H1 (cell line): ENCODE data around the gene ING1. TPM values are rescaled to one million over a fixed set of nuclear protein-coding genes. Genes with fewer than 3 reads are reported as not detected.

Experiments
- ATF2 ChIP-seq: IDR thresholded peaks from 2 replicates; pipeline ENCODE4 v1.6.1; 2012; ENCODE audit warnings: low read length, inconsistent platforms
- ATF3 ChIP-seq: IDR thresholded peaks from 2 replicates; pipeline ENCODE4 v1.6.1; 2011; ENCODE audit warnings: low read depth, mild to moderate bottlenecking, low read length; ENCODE audit not compliant: insufficient read depth
- CHD1 ChIP-seq: IDR thresholded peaks from 2 replicates; pipeline ENCODE4 v1.6.1; 2012; ENCODE audit warnings: low read depth, low read length, improper control_type of control experiment
- CHD2 ChIP-seq: IDR thresholded peaks from 2 replicates; pipeline ENCODE4 v1.6.1; 2012; ENCODE audit warnings: low read length, improper control_type of control experiment
- CREB1 ChIP-seq: IDR thresholded peaks from 2 replicates; pipeline ENCODE4 v1.6.1; 2012; ENCODE audit warnings: inconsistent platforms
- CTBP2 ChIP-seq: IDR thresholded peaks from 2 replicates; pipeline ENCODE4 v1.7.0; 2011; ENCODE audit warnings: borderline replicate concordance, mild to moderate bottlenecking, moderate library complexity, mixed read lengths, low read length; ENCODE audit not compliant: insufficient read depth, insufficient read length
- EGR1 ChIP-seq: IDR thresholded peaks from 2 replicates; pipeline ENCODE4 v1.6.1; 2011; ENCODE audit warnings: low read depth, low read length, borderline replicate concordance
- FOSL1 ChIP-seq: IDR thresholded peaks from 2 replicates; pipeline ENCODE4 v1.6.1; 2011; ENCODE audit warnings: mild to moderate bottlenecking, low read depth, low read length, moderate library complexity; ENCODE audit not compliant: insufficient read depth
- GABPA ChIP-seq: IDR thresholded peaks from 2 replicates; pipeline ENCODE4 v1.6.1; 2011; ENCODE audit warnings: mild to moderate bottlenecking, low read length, moderate library complexity, borderline replicate concordance; ENCODE audit not compliant: insufficient read depth
- GTF2F1 ChIP-seq: IDR thresholded peaks from 2 replicates; pipeline ENCODE4 v1.6.1; 2012; ENCODE audit warnings: low read depth, low read length, improper control_type of control experiment, borderline replicate concordance
- HDAC2 ChIP-seq, 2 experiments: fragments of 300-600 bp in 1 of 2; sonication (generic) in 1 of 2; IDR thresholded peaks; 2 replicates each; pipeline ENCODE4 v1.6.1; 2011 to 2012; ENCODE audit warnings: low read depth in 2 of 2, low read length in 2 of 2, mild to moderate bottlenecking in 2 of 2, moderate library complexity in 2 of 2, borderline replicate concordance in 1 of 2, inconsistent platforms in 1 of 2
- JUN ChIP-seq: IDR thresholded peaks from 2 replicates; pipeline ENCODE4 v1.6.1; 2011; ENCODE audit warnings: low read depth, mild to moderate bottlenecking, improper control_type of control experiment, low read length
- JUND ChIP-seq: IDR thresholded peaks from 2 replicates; pipeline ENCODE4 v1.6.1; 2011; ENCODE audit warnings: mild to moderate bottlenecking, improper control_type of control experiment, low read length
- KDM4A ChIP-seq: IDR thresholded peaks from one replicate; pipeline ENCODE4 v1.7.1; 2012; ENCODE audit warnings: low read depth, mild to moderate bottlenecking, moderate library complexity, low read length, inconsistent platforms; ENCODE audit not compliant: severe bottlenecking
- KDM5A ChIP-seq: fragments of 200-600 bp; IDR thresholded peaks from 2 replicates; pipeline ENCODE4 v1.7.1; 2012; ENCODE audit warnings: mild to moderate bottlenecking, low read length, inconsistent platforms, mixed read lengths
- MAFK ChIP-seq: IDR thresholded peaks from 2 replicates; pipeline ENCODE4 v1.6.1; 2012; ENCODE audit warnings: low read depth, mild to moderate bottlenecking, improper control_type of control experiment, low read length
- NRF1 ChIP-seq: IDR thresholded peaks from 2 replicates; pipeline ENCODE4 v1.6.1; 2011; ENCODE audit warnings: mild to moderate bottlenecking, low read depth, low read length, improper control_type of control experiment
- RFX5 ChIP-seq: IDR thresholded peaks from 2 replicates; pipeline ENCODE4 v1.6.1; 2011; ENCODE audit warnings: low read depth, low read length, improper control_type of control experiment, borderline replicate concordance
- SRF ChIP-seq: IDR thresholded peaks from 2 replicates; pipeline ENCODE4 v1.6.1; 2011; ENCODE audit warnings: mild to moderate bottlenecking, low read depth, low read length, moderate library complexity
- TAF7 ChIP-seq: optimal IDR thresholded peaks from 2 replicates; pipeline ENCODE3; 2011; ENCODE audit warnings: low read depth, mild to moderate bottlenecking, inconsistent platforms, low read length, moderate library complexity, borderline replicate concordance
- TCF12 ChIP-seq: IDR thresholded peaks from 2 replicates; pipeline ENCODE4 v1.6.1; 2011; ENCODE audit warnings: low read depth, mild to moderate bottlenecking, low read length
- TEAD4 ChIP-seq: IDR thresholded peaks from 2 replicates; pipeline ENCODE4 v1.6.1; 2012; ENCODE audit warnings: low read depth, low read length, inconsistent platforms, mixed read lengths
- polyA plus RNA-seq, 7 experiments: library from polyadenylated mRNA; depleted of rRNA in 3 of 7; stranded (reverse) in 5 of 7; unstranded in 2 of 7; fragments of >200 nt in 5 of 7; fragments of 200-250 nt in 2 of 7; gene quantifications; 1 replicate in 5 of 7; 2 replicates in 1 of 7; 4 replicates in 1 of 7; pipeline versions ENCODE4 v1.2.1 to v1.2.3, GENCODE V29; 2011 to 2013; ENCODE audit warnings: missing spikeins in 2 of 7, mixed read lengths in 2 of 7
- total RNA-seq: library from RNA; stranded (reverse); fragmentation: NEBNext Ultra II Directional; extraction: Animal tissue kit (Norgen Biotek cat#: 25700); gene quantifications from 2 replicates; pipeline ENCODE4 v1.2.1, GENCODE V29; 2021

ING1 gene
- total and polyA plus RNA-seq, 2 of the 8 experiments (the other 6 are each of a cell fraction or from before 2014, with no cell fraction given), result 22.3 to 26.6 TPM

DNA sequence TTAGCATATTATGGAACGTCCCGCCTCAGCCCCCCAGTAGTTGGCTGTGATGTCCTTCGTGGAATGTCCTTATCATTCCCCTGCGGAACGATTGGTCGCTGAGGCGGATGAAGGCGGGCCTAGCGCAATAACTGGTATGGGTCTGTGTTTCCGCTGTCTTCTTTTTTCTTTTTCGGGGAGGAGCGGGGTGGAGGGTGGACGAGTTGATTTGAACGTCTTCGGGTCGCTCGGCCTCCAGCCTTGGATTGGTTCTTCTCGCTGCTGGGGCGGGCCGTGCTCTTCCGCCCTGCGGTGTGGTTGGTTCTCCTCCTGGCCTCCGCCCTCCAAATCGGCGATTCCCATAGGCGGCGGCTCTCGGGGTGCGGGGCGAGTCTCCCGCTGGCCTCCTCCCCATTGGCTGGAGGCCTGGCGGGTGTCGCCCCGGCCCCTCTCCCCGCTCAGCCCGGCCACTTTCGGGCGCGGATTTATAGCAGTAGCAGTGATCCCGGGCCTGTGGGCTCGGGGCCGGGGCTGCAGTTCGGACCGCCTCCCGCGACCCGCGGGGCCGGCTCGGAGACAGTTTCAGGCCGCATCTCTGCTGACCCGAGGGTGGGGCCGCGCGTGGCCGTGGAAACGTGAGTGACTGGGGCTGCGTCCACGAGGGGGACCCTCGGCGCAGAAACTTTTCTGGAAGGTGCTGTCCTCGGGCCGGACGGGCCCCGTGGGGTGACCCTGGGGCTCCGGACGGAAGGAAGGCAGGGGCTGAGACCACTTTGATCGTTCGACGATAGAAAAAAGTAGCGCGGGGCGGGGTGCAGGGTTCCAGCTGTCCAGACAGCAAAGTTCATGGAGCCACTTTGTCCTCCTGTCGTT lies 2.1 kb downstream of the ING1 start (continued):
- TF ChIP-seq TAF7 (peak; percentile 80), MAFK (no peak), RFX5 (no peak), CREB1 (peak; percentile 30; the same call in 1 of the 2 replicates), EGR1 (no peak), CHD1 (no peak), KDM5A (no peak), HDAC2 (IDR thresholded peaks at IDR 0.05; ENCODE audit: borderline replicate concordance in 1 of 2, low read depth in 2 of 2, low read length in 2 of 2) (peak in 1 of 2 experiments; percentile 90; a peak in 2 of 4 replicates), TCF12 (no peak), TEAD4 (peak; percentile 74), GABPA (no peak), KDM4A (no peak), ATF2 (no peak), GTF2F1 (no peak), FOSL1 (no peak), JUND (no peak), CTBP2 (no peak), ATF3 (no peak), NRF1 (no peak), CHD2 (peak; percentile 55), SRF (no peak), JUN (no peak)
